ENCODE data around the gene GDPD3. TPM values are rescaled to one million over a fixed set of nuclear protein-coding genes. Genes with fewer than 3 reads are reported as not detected.

GDPD3 gene
- total RNA-seq, 3 donors from 2014 or later (not counting 1 experiment from before 2014, with no cell fraction given): 5.3 to 14.7 (median 9.1) TPM

DNA sequence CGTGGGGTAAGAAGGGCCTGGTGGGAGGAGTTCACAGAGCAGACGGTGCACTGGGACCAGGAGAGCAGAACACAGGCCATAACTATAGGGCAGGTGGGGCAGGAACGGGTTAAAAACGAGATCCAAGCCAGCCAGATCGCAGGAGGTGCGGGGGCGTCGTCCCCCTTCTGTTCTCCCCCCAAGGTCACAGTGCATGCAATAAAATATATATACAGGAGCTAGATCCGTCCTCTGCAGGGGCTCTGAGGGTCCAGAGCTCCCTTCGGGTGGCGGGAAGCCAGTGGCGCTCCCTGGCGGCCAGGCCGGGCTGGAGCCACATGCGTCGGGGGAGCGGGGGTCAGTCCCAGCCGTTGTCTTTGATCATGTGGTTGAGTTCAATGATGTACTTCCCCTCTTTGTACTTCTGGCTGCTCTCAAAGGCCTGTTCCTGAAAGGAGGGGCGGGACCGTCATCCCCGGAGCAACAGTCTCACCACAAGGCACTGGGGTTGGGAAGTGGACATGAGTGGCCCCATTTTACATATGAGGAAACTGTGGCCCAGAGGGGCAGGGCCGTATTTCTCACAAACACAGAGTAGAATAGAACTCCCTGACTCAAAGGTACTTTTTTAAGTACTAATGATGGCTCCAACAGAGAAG is 20.8 kb downstream of the GDPD3 start:
- Mint-ChIP-seq H3K36me3 (peaks cover 2% of the 10 kb centered on the region), H3K9me3 (peaks cover 0 to 1% of the 10 kb centered on the region in 2 donors), H3K4me3 (peak overlapping the region; percentile 88), H3K27me3 (ENCODE audit: low read depth in 2 of 2) (no peaks in the 10 kb centered on the region), H3K4me1 (peaks cover 28 to 47% of the 10 kb centered on the region in 2 donors), H3K27ac (peak overlapping the region; percentile 91 to 93)
- peaks cover 12% of the 10 kb centered on the region for H3K9me3 ChIP-seq (ENCODE audit: control insufficient read depth, insufficient read depth, low read length)
- 3% methylated on average over 21 of the region's 22 CpGs for WGBS (ENCODE audit: insufficient coverage)
- H3K27me3 ChIP-seq (ENCODE audit: control insufficient read depth, insufficient read depth, low read length): no peaks in the 10 kb centered on the region
- peak; percentile 16 to 59 (median 25) for ATAC-seq
- H3K27ac ChIP-seq (ENCODE audit: low read length): peak overlapping the region; percentile 69
- peaks cover 55% of the 10 kb centered on the region for H3K4me1 ChIP-seq (ENCODE audit: control insufficient read depth, insufficient read depth, low read length)
- TF ChIP-seq, protein P1, sequence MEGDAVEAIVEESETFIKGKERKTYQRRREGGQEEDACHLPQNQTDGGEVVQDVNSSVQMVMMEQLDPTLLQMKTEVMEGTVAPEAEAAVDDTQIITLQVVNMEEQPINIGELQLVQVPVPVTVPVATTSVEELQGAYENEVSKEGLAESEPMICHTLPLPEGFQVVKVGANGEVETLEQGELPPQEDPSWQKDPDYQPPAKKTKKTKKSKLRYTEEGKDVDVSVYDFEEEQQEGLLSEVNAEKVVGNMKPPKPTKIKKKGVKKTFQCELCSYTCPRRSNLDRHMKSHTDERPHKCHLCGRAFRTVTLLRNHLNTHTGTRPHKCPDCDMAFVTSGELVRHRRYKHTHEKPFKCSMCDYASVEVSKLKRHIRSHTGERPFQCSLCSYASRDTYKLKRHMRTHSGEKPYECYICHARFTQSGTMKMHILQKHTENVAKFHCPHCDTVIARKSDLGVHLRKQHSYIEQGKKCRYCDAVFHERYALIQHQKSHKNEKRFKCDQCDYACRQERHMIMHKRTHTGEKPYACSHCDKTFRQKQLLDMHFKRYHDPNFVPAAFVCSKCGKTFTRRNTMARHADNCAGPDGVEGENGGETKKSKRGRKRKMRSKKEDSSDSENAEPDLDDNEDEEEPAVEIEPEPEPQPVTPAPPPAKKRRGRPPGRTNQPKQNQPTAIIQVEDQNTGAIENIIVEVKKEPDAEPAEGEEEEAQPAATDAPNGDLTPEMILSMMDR (IDR thresholded peaks at IDR 0.05): peak; percentile 24
- DNase-seq: peak; percentile 62 to 84
- peak overlapping the region; percentile 65 for H3K4me3 ChIP-seq (ENCODE audit: low read length)
- intact Hi-C loops (cut with micrococcal nuclease): loop anchor here (1.0 kb wide), 1 partner anchor 28 kb away; no protein-coding TSS in a partner anchor
- peaks cover 12% of the 10 kb centered on the region for H3K36me3 ChIP-seq (ENCODE audit: control insufficient read depth, insufficient read depth, low read length)

DNA sequence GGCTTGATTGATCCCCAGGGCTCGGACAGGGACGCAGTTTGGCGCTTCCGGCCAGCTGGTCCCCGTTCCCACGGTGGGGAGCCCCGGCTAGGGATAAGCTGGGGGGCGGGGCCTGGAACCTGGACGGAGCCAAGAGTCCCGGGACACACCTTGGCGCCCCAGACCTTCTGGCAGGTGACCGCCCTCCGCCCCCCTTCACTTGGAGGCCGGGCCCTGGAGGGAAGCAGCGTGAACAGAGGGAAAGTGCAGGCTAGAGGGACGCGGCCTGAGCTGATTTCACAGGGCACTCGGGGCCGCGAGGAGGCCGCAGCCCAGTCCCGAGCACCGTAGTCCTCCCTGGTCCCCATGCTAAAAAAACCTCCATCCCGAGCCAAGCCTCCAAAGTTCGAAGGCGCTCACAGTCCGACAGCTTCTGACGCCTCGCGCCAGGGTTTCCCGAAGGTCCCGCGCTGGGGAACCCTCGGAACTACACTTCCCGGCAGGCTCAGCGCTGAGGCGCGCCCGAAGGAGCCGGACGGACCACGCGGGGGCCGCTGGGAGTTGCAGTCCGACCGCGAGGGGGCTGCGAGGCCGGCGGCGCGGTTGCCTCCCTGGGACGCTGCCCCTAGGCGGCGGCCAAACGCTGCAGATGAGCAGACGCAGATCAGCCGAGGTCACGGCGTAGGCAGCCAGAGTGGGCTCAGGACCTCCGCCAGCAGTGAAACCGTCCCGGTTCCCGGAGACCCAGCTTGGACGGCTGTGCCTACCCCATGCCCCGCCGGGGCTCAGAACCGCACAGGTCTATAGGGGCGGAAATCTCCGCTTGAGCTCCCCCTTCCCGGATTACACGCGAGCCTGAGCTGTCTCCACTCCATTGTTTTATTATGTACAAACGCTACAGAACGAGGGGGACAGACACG is 21.6 kb downstream of the GDPD3 start, which contains the start of gene TBX6:
Gene TBX6 (minus strand): TSS at position 451 of the 899 bp plus-strand sequence. CDS start 731 bp downstream, outside the sequence.
- Mint-ChIP-seq H3K27me3 (ENCODE audit: low read depth in 2 of 2) (no peaks in the 10 kb centered on the region), H3K27ac (peak within 1 kb of the TSS; percentile 91 to 93), H3K9me3 (no peaks in the 10 kb centered on the region), H3K4me3 (peak within 1 kb of the TSS; percentile 88), H3K4me1 (peaks cover 28 to 44% of the 10 kb centered on the region in 2 donors), H3K36me3 (no peaks in the 10 kb centered on the region)
- H3K36me3 ChIP-seq (ENCODE audit: control insufficient read depth, insufficient read depth, low read length): peaks cover 12% of the 10 kb centered on the region
- DNase-seq: peak; percentile 93 to 96
- H3K4me1 ChIP-seq (ENCODE audit: control insufficient read depth, insufficient read depth, low read length): peaks cover 53% of the 10 kb centered on the region
- no peaks in the 10 kb centered on the region for H3K27me3 ChIP-seq (ENCODE audit: control insufficient read depth, insufficient read depth, low read length)
- ATAC-seq: peak; percentile 85 to 93 (median 86)
- H3K4me3 ChIP-seq (ENCODE audit: low read length): peak within 1 kb of the TSS; percentile 65
- TF ChIP-seq, protein P1 (IDR thresholded peaks at IDR 0.05): peak; percentile 78
- H3K27ac ChIP-seq (ENCODE audit: low read length): peak within 1 kb of the TSS; percentile 69
- intact Hi-C loops (cut with micrococcal nuclease): loop anchor here (1.0 kb wide), 2 partner anchors 27 to 537 kb away; no protein-coding TSS in a partner anchor
- H3K9me3 ChIP-seq (ENCODE audit: control insufficient read depth, insufficient read depth, low read length): peaks cover 5% of the 10 kb centered on the region
- 1% methylated on average over 76 of the region's 76 CpGs for WGBS (ENCODE audit: insufficient coverage)

DNA sequence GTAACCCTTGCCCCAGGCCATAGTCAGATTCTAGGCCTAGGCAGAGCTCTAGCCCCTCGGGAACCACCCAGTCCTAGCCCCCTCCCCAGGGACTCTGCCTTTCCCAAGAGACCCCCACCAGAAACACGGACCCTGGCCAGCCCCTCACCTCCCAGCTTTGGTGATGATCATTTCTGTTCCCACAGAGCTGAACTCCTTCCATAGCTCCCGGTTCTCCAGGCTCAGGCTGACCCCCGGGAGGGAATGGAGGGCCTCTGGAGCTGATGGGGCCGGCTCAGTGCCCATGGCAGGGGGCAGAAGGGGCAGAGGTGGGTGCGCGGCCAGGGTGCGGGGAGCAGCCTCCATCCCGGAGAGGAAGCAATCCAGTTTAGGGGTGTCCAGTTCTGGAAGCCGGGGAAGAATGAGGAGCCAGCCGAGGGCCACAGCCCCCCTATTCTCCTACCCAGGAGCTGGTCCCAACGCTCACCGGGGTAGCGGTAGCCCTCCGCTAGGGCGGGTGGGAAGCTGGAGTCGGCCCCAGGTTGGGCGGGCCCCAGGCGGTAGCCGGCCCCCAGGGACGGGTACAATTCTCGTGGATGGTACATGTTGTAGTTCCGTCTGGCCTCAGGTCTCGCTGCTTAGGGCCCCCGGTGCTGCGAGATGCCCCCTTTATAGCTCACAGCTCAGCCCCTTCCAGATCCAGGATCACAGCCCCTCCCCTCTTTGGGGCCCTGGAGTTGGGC is 22.6 kb downstream of the GDPD3 start:
- Mint-ChIP-seq H3K36me3 (no peaks in the 10 kb centered on the region), H3K27ac (no peak overlapping the region), H3K4me3 (peak overlapping the region; percentile 50), H3K4me1 (peaks cover 28 to 39% of the 10 kb centered on the region in 2 donors), H3K9me3 (no peaks in the 10 kb centered on the region), H3K27me3 (ENCODE audit: low read depth in 2 of 2) (no peaks in the 10 kb centered on the region)
- no peak overlapping the region for H3K4me3 ChIP-seq (ENCODE audit: low read length)
- no peaks in the 10 kb centered on the region for H3K9me3 ChIP-seq (ENCODE audit: control insufficient read depth, insufficient read depth, low read length)
- intact Hi-C loops (cut with micrococcal nuclease): loop anchor here (1.0 kb wide), 1 partner anchor 538 kb away; no protein-coding TSS in a partner anchor
- no peak overlapping the region for H3K27ac ChIP-seq (ENCODE audit: low read length)
- peaks cover 12% of the 10 kb centered on the region for H3K36me3 ChIP-seq (ENCODE audit: control insufficient read depth, insufficient read depth, low read length)
- TF ChIP-seq, protein P1 (IDR thresholded peaks at IDR 0.05): no peak
- DNase-seq (no peak), ATAC-seq (no peak)
- peaks cover 48% of the 10 kb centered on the region for H3K4me1 ChIP-seq (ENCODE audit: control insufficient read depth, insufficient read depth, low read length)
- 87% methylated on average over 26 of the region's 26 CpGs for WGBS (ENCODE audit: insufficient coverage)
- no peaks in the 10 kb centered on the region for H3K27me3 ChIP-seq (ENCODE audit: control insufficient read depth, insufficient read depth, low read length)

All from natural killer cell (primary cell).